Muscle of leg (tissue), 11 donors: ENCODE results near the gene PPM1H. TPM values are rescaled to one million over a fixed set of nuclear protein-coding genes. Genes with fewer than 3 reads are reported as not detected.
A peak's percentile ranks its signal among the peaks of the same experiment; 100 is the strongest.

ENCODE experiments used
- DNase-seq: peaks from one replicate; pipeline ENCODE4 v3.0.0; 2013
- H3K27ac ChIP-seq: one replicate; pipeline ENCODE4 v1.5.1; 2013; ENCODE audit warnings: mild to moderate bottlenecking, low read length, control low read depth
- H3K27me3 ChIP-seq: one replicate; pipeline ENCODE4 v1.6.1; 2013; ENCODE audit warnings: low read length; ENCODE audit not compliant: control insufficient read depth, insufficient read depth
- H3K36me3 ChIP-seq: one replicate; pipeline ENCODE4 v1.6.1; 2013; ENCODE audit warnings: low read length; ENCODE audit not compliant: control insufficient read depth, insufficient read depth
- H3K4me1 ChIP-seq: one replicate; pipeline ENCODE4 v1.6.1; 2013; ENCODE audit warnings: low read length; ENCODE audit not compliant: control insufficient read depth, insufficient read depth
- H3K4me3 ChIP-seq: one replicate; pipeline ENCODE4 v1.5.1; 2013; ENCODE audit warnings: low read length, control low read depth
- H3K9me3 ChIP-seq: replicated peaks from 2 replicates; pipeline ENCODE4 v1.6.1; 2013; ENCODE audit warnings: low read depth, low read length; ENCODE audit not compliant: control insufficient read depth
- WGBS: methylation state at CpG from one replicate; pipeline ENCODE4 v1.1.5; 2013; ENCODE audit warnings: missing lambda C conversion rate; ENCODE audit not compliant: insufficient coverage; 5-methylcytosine and 5-hydroxymethylcytosine counted together
- polyA plus RNA-seq, 8 donors: library from polyadenylated mRNA; unstranded; fragments of 120-200 nt; gene quantifications; one replicate each; pipeline versions ENCODE4 v1.2.1 to v1.2.3, GENCODE V29; 2013; ENCODE audit warnings: inconsistent platforms in 1 of 8, low replicate concordance in 1 of 8; ENCODE audit not compliant: insufficient read length in 8 of 8, insufficient read depth in 1 of 8
- total RNA-seq: library from RNA; stranded (reverse); fragments of 120-200 nt; gene quantifications from one replicate; pipeline ENCODE4 v1.2.4, GENCODE V29; 2013

PPM1H gene
- total and polyA plus RNA-seq, 9 donors = 2.7 to 4.2 (median 3.4) TPM

- H3K4me1 ChIP-seq = peaks cover 22% of the 10 kb centered on the region
- no peak overlapping the region for H3K27ac ChIP-seq
- H3K9me3 ChIP-seq = no peaks in the 10 kb centered on the region
- no peak overlapping the region for H3K4me3 ChIP-seq
- no peaks in the 10 kb centered on the region for H3K36me3 ChIP-seq
- DNase-seq = no peak
- H3K27me3 ChIP-seq = no peaks in the 10 kb centered on the region
- WGBS = no CpG with 5 or more reads among the region's 3 CpGs
Observed at GRCh38 chr12:62722971-62723680, 211.8 kb downstream of the PPM1H start.

- WGBS = 58% methylated on average over 4 of the region's 8 CpGs
- Histone ChIP-seq H3K27ac (peak overlapping the region; percentile 66), H3K36me3 (no peaks in the 10 kb centered on the region), H3K4me3 (no peak overlapping the region), H3K27me3 (no peaks in the 10 kb centered on the region), H3K4me1 (peaks cover 27% of the 10 kb centered on the region), H3K9me3 (no peaks in the 10 kb centered on the region)
- DNase-seq = peak; percentile 92
Observed at GRCh38 chr12:62720661-62721330, 214.2 kb downstream of the PPM1H start.

- no CpG with 5 or more reads among the region's 2 CpGs for WGBS
- H3K27ac ChIP-seq = no peak overlapping the region
- H3K4me1 ChIP-seq = peaks cover 33% of the 10 kb centered on the region
- no peaks in the 10 kb centered on the region for H3K9me3 ChIP-seq
- no peaks in the 10 kb centered on the region for H3K27me3 ChIP-seq
- no peak for DNase-seq
- no peaks in the 10 kb centered on the region for H3K36me3 ChIP-seq
- H3K4me3 ChIP-seq = no peak overlapping the region
Observed at GRCh38 chr12:62720025-62720424, 214.9 kb downstream of the PPM1H start.

GRCh38 chr12:62718762-62719426 is 216.1 kb downstream of the PPM1H start:
- no peak for DNase-seq
- H3K36me3 ChIP-seq = no peaks in the 10 kb centered on the region
- H3K27me3 ChIP-seq = no peaks in the 10 kb centered on the region
- H3K9me3 ChIP-seq = no peaks in the 10 kb centered on the region
- no CpG with 5 or more reads among the region's 2 CpGs for WGBS
- H3K4me3 ChIP-seq = no peak overlapping the region
- no peak overlapping the region for H3K27ac ChIP-seq
- H3K4me1 ChIP-seq = peaks cover 42% of the 10 kb centered on the region

- Histone ChIP-seq H3K4me3 (no peak overlapping the region), H3K27ac (no peak overlapping the region), H3K9me3 (no peaks in the 10 kb centered on the region), H3K36me3 (no peaks in the 10 kb centered on the region), H3K27me3 (no peaks in the 10 kb centered on the region), H3K4me1 (peaks cover 54% of the 10 kb centered on the region)
- no peak for DNase-seq
- WGBS = no CpG with 5 or more reads among the region's 1 CpG
Observed at GRCh38 chr12:62717643-62718042, 217.3 kb downstream of the PPM1H start.

- no peak overlapping the region for H3K4me3 ChIP-seq
- H3K27me3 ChIP-seq = no peaks in the 10 kb centered on the region
- no peaks in the 10 kb centered on the region for H3K36me3 ChIP-seq
- DNase-seq = no peak
- H3K4me1 ChIP-seq = peaks cover 60% of the 10 kb centered on the region
- 67% methylated on average over 1 of the region's 5 CpGs for WGBS
- H3K9me3 ChIP-seq = no peaks in the 10 kb centered on the region
- no peak overlapping the region for H3K27ac ChIP-seq
Observed at GRCh38 chr12:62716866-62717525, 218.0 kb downstream of the PPM1H start.

- no peak overlapping the region for H3K4me3 ChIP-seq
- no peak overlapping the region for H3K27ac ChIP-seq
- no peaks in the 10 kb centered on the region for H3K36me3 ChIP-seq
- DNase-seq = no peak
- no peaks in the 10 kb centered on the region for H3K9me3 ChIP-seq
- peaks cover 64% of the 10 kb centered on the region for H3K4me1 ChIP-seq
- H3K27me3 ChIP-seq = no peaks in the 10 kb centered on the region
- no CpG with 5 or more reads among the region's 3 CpGs for WGBS
Observed at GRCh38 chr12:62716037-62716436, 218.9 kb downstream of the PPM1H start.

GRCh38 chr12:62714774-62715721 is 219.9 kb downstream of the PPM1H start:
- H3K27ac ChIP-seq = peak overlapping the region; percentile 92
- peak; percentile 96 for DNase-seq

GRCh38 chr12:62714181-62714773 is 220.7 kb downstream of the PPM1H start:
- Histone ChIP-seq H3K27ac (peak overlapping the region; percentile 92), H3K9me3 (no peaks in the 10 kb centered on the region), H3K4me1 (peaks cover 55% of the 10 kb centered on the region), H3K27me3 (no peaks in the 10 kb centered on the region), H3K36me3 (no peaks in the 10 kb centered on the region), H3K4me3 (no peak overlapping the region)
- DNase-seq = peak; percentile 80
- 21% methylated on average over 3 of the region's 8 CpGs for WGBS

More at GRCh38 chr12:62714774-62715721, 219.9 kb downstream of the PPM1H start:
- Histone ChIP-seq H3K27me3 (no peaks in the 10 kb centered on the region), H3K4me1 (peaks cover 57% of the 10 kb centered on the region), H3K36me3 (no peaks in the 10 kb centered on the region), H3K4me3 (no peak overlapping the region), H3K9me3 (no peaks in the 10 kb centered on the region)
- WGBS = 17% methylated on average over 10 of the region's 14 CpGs
